Measurements from ENCODE around the gene AMN1. TPM values are rescaled to one million over a fixed set of nuclear protein-coding genes. Genes with fewer than 3 reads are reported as not detected.

The AMN1 gene
- total RNA-seq, 1 donor from 2014 or later = 5.6 TPM

- Mint-ChIP-seq H3K4me3 (ENCODE audit: unreplicated experiment) (no peak overlapping the region), H3K27me3 (ENCODE audit: unreplicated experiment) (no peaks in the 10 kb centered on the region), H3K27ac (ENCODE audit: unreplicated experiment) (no peak overlapping the region), H3K9me3 (ENCODE audit: unreplicated experiment) (no peaks in the 10 kb centered on the region), H3K36me3 (ENCODE audit: low read depth, unreplicated experiment) (no peaks in the 10 kb centered on the region), H3K4me1 (ENCODE audit: unreplicated experiment) (peaks cover 3% of the 10 kb centered on the region)
- TF ChIP-seq CTCF (IDR thresholded peaks at IDR 0.05; ENCODE audit: unreplicated experiment) = no peak
- DNase-seq (ENCODE audit: low spot score) = no peak
Observed at GRCh38 chr12:31626270-31626995, 102.4 kb downstream of the AMN1 start.

GRCh38 chr12:31622038-31622437 is 106.8 kb downstream of the AMN1 start:
- H3K27me3 Mint-ChIP-seq (ENCODE audit: unreplicated experiment) = no peaks in the 10 kb centered on the region
- no peaks in the 10 kb centered on the region for H3K9me3 Mint-ChIP-seq (ENCODE audit: unreplicated experiment)
- TF ChIP-seq CTCF (IDR thresholded peaks at IDR 0.05; ENCODE audit: unreplicated experiment) = no peak
- H3K27ac Mint-ChIP-seq (ENCODE audit: unreplicated experiment) = no peak overlapping the region
- no peaks in the 10 kb centered on the region for H3K36me3 Mint-ChIP-seq (ENCODE audit: low read depth, unreplicated experiment)
- no peak overlapping the region for H3K4me3 Mint-ChIP-seq (ENCODE audit: unreplicated experiment)
- no peak for DNase-seq (ENCODE audit: low spot score)
- peaks cover 3% of the 10 kb centered on the region for H3K4me1 Mint-ChIP-seq (ENCODE audit: unreplicated experiment)

Other genes with a start within 250 kb of the AMN1 start
- gene DENND5B, start 137.9 kb downstream of the AMN1 start, total RNA-seq (ENCODE audit: unreplicated experiment) = 20.0 TPM
- gene ETFBKMT, start 69.3 kb downstream of the AMN1 start, total RNA-seq (ENCODE audit: unreplicated experiment) = 3.6 TPM
- gene RESF1, start 230.4 kb upstream of the AMN1 start, total RNA-seq (ENCODE audit: unreplicated experiment) = 104 TPM

Measured in endothelial cell (in vitro differentiated cells).